GM08714 (cell line): Measurements from ENCODE around the gene TBL1XR1.

Source experiments
- H3K4me3 ChIP-seq: fragments of 200-500 bp; sonication (Bioruptor generic); 2 replicates; pipeline ENCODE4 v1.5.1; 2014; ENCODE audit warnings: mild to moderate bottlenecking, low read length, inconsistent platforms
- ZNF274 ChIP-seq: IDR thresholded peaks from 2 replicates; pipeline ENCODE4 v1.6.1; 2012; ENCODE audit warnings: mild to moderate bottlenecking, low read depth, low read length

TBL1XR1 gene

DNA sequence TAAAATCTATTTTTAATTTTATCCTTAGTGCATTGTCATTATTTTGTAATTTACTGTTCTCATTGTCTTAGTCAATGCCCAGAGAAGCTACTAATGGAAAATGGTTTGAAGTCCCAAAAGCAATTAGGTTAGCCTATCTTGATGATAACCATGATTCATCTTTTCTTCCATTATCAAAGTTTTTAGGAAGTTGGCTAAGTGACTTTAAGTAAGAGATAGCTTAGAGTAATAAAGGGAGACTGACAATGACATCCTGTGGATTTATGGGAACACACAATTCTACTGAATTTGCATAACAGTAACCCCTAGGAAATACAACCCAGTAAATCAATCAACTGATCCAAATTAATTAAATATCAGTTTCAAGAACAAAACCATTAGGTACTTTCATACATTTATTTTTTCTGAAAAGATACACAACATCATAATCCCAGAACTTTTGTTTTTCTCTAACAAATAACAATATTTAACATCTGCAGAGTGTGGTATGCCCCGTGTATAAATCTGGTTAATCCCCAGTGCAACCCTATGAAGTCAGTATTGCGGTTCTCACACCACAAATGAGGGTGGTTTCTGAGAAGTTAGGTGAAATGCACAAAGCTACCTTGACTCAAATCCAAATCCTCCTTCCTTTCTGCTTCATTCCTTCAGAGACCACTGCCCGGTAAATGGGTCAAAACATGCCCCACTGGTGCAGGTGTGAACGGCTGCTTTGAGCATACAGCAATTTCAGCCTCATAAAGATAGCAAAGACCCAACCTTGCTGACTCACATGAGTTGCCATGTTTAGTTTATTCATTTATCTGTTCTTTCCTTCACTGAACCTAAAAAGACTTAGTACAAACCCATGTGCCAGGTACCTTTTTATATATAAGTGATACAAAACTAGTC, 202.1 kb downstream of the TBL1XR1 start:
- H3K4me3 ChIP-seq: no peak overlapping the region
- no peak for TF ChIP-seq ZNF274

DNA sequence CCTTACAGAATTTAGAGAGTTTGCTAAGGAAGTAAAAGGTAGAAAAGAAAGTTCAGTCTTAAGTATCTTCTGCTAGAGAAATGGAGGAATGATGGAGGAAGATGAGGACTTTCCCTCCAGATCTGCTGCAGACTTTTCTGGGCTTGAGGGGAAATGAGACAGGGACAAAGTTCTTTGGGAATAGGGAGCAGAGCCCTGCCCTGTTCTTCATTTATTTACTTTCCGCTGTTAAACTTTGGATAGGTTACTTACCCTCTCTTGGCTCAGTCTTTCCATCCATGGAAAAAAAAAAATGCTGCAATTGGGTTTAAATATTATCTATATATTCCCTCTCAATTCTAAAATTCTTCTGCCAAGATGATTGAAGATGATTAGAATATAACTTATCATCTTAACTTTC, 202.9 kb downstream of the TBL1XR1 start:
- H3K4me3 ChIP-seq: no peak overlapping the region
- TF ChIP-seq ZNF274: no peak

DNA sequence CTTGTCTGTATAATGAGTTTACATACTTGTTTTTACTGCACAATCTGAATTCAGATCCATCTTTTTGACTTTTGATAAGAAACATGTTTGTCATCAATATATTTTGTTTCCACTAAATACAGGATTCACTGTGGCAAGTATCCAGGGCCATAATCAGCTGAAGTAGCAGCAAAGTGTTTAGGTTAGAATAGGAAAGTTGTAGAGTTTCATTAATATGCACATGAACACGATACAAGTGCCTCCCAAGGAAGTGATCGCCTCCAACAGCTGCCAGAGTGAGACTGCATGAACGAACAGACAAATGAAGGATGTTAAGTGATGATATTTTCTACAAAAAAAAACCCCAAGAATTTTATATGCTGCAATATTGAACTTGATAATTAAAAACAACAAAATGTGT, 204.3 kb downstream of the TBL1XR1 start:
- no peak overlapping the region for H3K4me3 ChIP-seq
- TF ChIP-seq ZNF274: no peak

DNA sequence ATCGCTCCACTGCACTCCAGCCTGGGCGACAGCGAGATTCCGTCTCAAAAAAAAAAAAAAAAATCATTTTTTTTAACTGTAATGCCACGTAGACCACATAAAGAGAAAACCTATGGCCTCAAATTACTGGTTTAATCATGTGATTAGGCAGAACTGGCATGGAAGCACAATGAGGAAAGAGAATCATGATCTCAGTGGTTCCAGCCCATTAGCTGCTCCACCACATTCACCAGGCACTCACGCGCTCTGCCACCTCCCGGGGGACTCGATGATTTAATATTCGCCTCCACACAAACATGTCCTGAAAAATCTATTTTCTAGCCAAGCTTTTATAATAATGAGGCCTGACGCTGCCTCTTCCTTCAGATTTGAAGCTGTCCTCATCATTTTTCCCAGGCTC, 204.7 kb downstream of the TBL1XR1 start:
- no peak for TF ChIP-seq ZNF274
- H3K4me3 ChIP-seq: no peak overlapping the region

DNA sequence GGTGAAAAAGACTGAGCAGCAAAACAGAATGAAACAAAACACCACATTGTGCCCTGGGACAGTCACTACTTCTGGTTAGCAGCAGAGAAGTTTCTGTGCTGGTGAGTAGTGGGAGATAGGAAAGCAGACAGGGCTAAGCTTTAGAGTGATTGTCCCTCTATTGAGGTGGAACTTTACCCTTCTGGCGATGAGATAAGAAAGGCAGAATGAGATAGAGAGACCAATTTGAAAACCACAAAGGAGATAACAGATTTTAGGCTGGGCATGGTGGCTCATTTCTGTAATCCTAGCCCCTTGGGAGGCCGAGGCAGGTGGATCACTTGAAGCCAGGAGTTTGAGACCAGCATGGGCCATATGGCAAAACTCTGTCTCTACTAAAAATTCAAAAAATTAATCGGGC, 208.5 kb downstream of the TBL1XR1 start:
- no peak for TF ChIP-seq ZNF274
- no peak overlapping the region for H3K4me3 ChIP-seq

DNA sequence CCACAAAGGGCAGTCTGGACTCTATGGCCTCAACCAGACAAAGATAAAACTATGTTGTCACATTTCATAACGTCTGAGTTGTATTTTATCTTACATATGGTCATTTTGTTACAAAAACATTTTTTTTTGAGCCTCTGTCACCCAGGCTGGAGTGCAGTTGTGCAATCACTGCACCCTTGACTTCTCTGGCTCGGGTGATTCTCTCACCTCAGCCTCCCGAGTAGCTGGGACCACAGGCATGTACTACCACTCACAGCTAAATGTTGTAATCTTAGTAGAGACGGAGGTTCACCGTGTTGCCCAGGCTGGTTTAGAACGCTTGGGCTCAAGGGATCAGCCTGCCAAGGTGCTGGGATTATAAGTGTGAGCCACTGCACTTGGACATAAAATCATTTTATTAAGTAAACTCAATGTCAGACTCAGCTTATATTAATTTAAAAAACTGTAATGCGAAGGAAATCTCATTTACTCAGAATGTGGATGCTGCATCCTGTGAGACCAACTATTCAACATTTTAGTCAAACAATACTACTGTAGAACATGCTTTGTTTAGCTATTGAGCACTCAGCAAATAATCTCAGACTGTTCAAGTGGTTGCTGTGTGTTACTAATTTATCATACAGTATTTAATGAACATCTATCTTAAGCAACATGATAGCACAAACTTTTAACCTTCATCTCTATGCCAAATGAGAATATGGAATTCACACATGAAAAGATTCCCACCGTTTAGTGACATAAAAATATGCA, 209.2 kb downstream of the TBL1XR1 start:
- no peak overlapping the region for H3K4me3 ChIP-seq
- no peak for TF ChIP-seq ZNF274

DNA sequence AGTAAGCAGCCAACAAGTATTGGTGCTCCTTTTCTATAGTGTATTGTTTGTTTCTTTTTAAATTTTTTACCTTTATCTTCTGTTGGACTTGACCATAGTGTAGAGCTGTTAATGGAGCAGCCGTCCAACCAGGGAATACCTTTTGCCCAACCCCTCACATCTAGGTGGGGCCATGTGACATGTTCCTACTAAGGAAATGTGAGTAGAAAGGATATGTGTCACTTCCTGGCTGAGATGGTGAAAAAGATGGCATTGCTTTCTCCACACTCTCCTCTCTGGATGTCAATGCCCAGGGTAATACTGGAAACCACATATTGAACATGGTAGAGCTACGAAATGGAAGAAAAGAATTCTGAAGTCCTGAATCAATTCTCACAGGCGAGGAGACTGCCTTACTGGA, 218.8 kb downstream of the TBL1XR1 start:
- no peak for TF ChIP-seq ZNF274
- H3K4me3 ChIP-seq: no peak overlapping the region

DNA sequence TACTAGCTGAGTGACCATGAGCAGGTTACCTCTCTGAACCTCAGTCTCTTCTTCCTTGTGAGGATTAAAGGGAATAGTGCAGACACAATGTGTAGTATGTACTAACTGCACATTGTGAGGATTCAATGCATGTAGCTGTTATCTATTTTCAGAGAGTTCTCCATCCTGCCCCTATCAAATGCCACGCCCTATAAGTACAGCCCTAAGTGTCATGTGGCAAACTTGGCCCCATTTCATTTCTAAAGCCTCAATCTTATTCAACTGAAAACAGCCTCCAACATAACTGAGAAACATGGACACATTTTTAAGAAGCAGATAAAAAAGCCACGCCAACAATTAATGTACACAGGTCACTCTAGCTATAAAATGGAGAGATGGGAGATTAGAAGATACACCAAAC, 220.0 kb downstream of the TBL1XR1 start:
- H3K4me3 ChIP-seq: no peak overlapping the region
- TF ChIP-seq ZNF274: no peak

DNA sequence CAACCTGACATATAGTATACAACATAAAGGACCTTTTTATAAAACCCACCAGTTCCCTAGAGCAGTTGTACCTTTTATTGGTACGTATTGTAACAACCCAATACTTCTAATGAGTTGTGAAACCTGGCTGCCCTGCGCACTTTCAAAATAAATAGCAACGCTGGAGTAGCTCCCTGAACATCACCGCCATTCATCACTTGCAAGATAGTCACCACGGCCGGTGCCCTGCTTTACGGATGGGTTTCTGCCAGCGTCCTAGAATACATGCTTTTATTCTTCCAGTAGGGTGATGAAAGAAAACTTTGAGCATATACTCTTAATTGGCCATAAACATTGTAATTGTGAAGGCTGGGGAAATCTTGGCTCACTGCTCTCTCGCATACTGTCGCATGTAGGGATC, 220.7 kb downstream of the TBL1XR1 start:
- no peak overlapping the region for H3K4me3 ChIP-seq
- no peak for TF ChIP-seq ZNF274

DNA sequence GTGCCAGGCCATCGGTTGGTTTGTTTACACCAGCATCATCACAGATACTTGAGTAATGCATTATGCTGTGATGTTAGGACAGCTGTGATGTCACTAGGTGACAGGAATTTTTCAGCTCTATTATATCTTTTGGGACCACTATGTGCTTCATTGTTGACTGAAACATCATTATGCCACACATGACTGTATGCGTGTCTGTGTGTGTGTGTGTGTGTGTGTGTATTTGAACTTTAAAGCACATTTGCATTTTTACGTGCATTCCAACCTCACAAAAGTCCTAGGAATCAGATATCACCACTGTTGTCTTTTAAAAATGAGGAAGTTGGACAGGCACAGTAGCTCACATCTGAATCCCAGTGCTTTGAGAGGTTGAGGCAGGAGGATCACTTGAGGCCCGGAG, 223.0 kb downstream of the TBL1XR1 start:
- H3K4me3 ChIP-seq: no peak overlapping the region
- no peak for TF ChIP-seq ZNF274

DNA sequence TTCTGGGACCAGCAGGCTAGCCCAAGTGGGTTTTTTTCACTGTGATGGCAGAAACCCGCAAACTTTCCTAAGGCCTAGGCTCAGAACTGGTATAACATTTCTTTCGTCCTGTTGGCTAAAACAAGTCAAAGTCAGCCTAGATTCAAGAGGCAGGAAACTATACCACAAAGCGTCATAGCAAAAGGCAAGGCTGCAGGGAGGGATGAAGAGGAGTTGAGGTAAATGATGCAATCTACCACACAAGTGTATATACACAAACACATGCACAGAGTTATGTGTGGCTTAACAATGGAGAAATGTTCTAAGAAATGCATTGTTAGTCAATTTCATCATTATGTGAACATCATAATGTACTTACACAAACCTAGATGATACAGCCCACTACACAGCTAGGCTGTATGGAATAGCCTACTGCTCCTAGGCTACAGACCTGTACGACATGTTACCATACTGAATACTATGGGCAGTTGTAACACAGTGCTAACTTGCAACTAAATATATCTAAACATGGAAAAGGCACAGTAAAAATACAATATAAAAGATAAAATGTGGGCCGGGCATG, 225.6 kb downstream of the TBL1XR1 start:
- H3K4me3 ChIP-seq: no peak overlapping the region
- no peak for TF ChIP-seq ZNF274

DNA sequence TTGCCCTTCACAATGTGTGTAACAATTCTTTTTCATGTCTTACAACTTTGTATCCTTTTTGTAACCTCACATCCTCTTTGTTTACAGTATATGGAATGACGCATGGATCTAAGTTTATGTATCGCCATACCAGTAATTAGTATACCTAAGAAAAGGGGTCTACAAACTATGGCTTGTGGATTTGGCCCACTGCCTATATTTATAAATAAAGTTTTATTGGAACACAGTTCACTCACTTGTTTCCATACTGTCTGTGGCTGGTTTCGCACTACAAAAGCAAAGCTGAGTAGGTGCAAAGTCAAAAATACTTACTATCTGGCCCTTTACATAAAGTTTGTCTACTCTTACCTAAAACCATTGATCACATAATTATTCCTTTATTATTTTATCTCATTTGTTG, 226.5 kb downstream of the TBL1XR1 start:
- H3K4me3 ChIP-seq: no peak overlapping the region
- TF ChIP-seq ZNF274: no peak

DNA sequence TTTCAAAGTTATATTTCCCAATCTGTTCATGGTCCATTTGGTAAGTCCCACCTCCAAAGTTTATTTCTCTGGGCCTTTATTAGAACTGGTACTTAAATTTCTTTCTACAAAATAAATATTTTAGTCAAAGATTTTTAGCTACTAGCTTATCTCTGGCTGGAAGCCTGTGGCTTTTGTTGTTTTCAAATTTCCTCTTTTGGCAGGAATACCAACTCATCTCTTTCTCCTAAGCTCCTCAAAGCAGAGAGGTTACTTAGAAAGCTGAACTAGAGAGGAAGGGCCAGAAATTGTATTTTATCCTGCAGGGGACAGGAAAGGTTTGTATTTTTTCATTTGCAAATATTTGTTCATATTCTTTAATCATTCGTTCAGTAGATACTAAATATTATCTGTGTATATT, 227.8 kb downstream of the TBL1XR1 start:
- TF ChIP-seq ZNF274: no peak
- no peak overlapping the region for H3K4me3 ChIP-seq
